Liver (tissue), 9 donors: Measurements from ENCODE around the gene LARP7. TPM values are rescaled to one million over a fixed set of nuclear protein-coding genes. Genes with fewer than 3 reads are reported as not detected.

ENCODE experiments used
- DNase-seq: peaks from one replicate; pipeline ENCODE4 v3.0.0-alpha.2; 2017; ENCODE audit warnings: low spot score
- H3K27ac ChIP-seq, 2 donors: one replicate each; pipeline ENCODE4 v1.7.0; 2013; ENCODE audit warnings: inconsistent platforms in 2 of 2, low read length in 2 of 2, control low read depth in 1 of 2, low read depth in 1 of 2, mild to moderate bottlenecking in 1 of 2
- H3K27me3 ChIP-seq, 4 donors: one replicate each; pipeline versions ENCODE4 v1.6.1 to v1.7.0; 2013; ENCODE audit warnings: low read length in 3 of 4, inconsistent platforms in 1 of 4, mild to moderate bottlenecking in 1 of 4, moderate library complexity in 1 of 4; ENCODE audit not compliant: control insufficient read depth in 4 of 4, insufficient read depth in 4 of 4
- H3K36me3 ChIP-seq, 4 donors: one replicate each; pipeline versions ENCODE4 v1.6.1 to v1.7.0; 2013; ENCODE audit warnings: low read length in 3 of 4, mild to moderate bottlenecking in 3 of 4, low read depth in 1 of 4, moderate library complexity in 1 of 4; ENCODE audit not compliant: control insufficient read depth in 4 of 4, insufficient read depth in 3 of 4
- H3K4me1 ChIP-seq, 4 donors: one replicate each; pipeline versions ENCODE4 v1.6.1 to v1.7.0; 2013; ENCODE audit warnings: low read length in 3 of 4, mild to moderate bottlenecking in 3 of 4, moderate library complexity in 1 of 4; ENCODE audit not compliant: control insufficient read depth in 4 of 4, insufficient read depth in 4 of 4
- H3K4me3 ChIP-seq, 3 donors: one replicate each; pipeline versions ENCODE4 v1.6.1 to v1.7.0; 2013; ENCODE audit warnings: low read length in 3 of 3, control low read depth in 1 of 3, low read depth in 1 of 3, mild to moderate bottlenecking in 1 of 3
- H3K9ac ChIP-seq, 2 donors: one replicate each; pipeline ENCODE4 v1.7.0; 2013; ENCODE audit warnings: low read length in 2 of 2, mild to moderate bottlenecking in 2 of 2, moderate library complexity in 2 of 2, control low read depth in 1 of 2, low read depth in 1 of 2
- H3K9me3 ChIP-seq, 4 donors: one replicate each; pipeline versions ENCODE4 v1.6.1 to v1.7.0; 2013; ENCODE audit warnings: low read length in 3 of 4; ENCODE audit not compliant: control insufficient read depth in 4 of 4
- ATF3 ChIP-seq: IDR thresholded peaks from 2 replicates; pipeline ENCODE4 v1.6.1; 2016; ENCODE audit warnings: antibody characterized with exemption
- CTCF ChIP-seq: fragments of 150-350 bp; IDR thresholded peaks from 2 replicates; pipeline ENCODE4 v1.5.1; 2017; ENCODE audit warnings: improper control_type of control experiment, low read depth, low read length; ENCODE audit not compliant: missing input control
- EGR1 ChIP-seq, 2 donors: IDR thresholded peaks; 2 replicates each; pipeline ENCODE4 v1.6.1; 2016 to 2018; ENCODE audit warnings: antibody characterized with exemption in 2 of 2, low read depth in 2 of 2
- FOXA1 ChIP-seq: IDR thresholded peaks from 2 replicates; pipeline ENCODE4 v1.6.1; 2016; ENCODE audit warnings: antibody characterized with exemption
- FOXA2 ChIP-seq: IDR thresholded peaks from 2 replicates; pipeline ENCODE4 v1.6.1; 2016; ENCODE audit warnings: antibody characterized with exemption
- GABPA ChIP-seq, 2 donors: IDR thresholded peaks in 1 of 2; conservative IDR thresholded peaks in 1 of 2; 2 replicates each; pipeline ENCODE4 v1.6.1; 2016; ENCODE audit warnings: antibody characterized with exemption in 2 of 2, mild to moderate bottlenecking in 1 of 2, moderate library complexity in 1 of 2
- HNF4A ChIP-seq, 2 donors: conservative IDR thresholded peaks; 2 replicates each; pipeline ENCODE4 v1.6.1; 2016; ENCODE audit warnings: antibody characterized with exemption in 2 of 2, mild to moderate bottlenecking in 2 of 2
- JUND ChIP-seq, 2 donors: IDR thresholded peaks; 2 replicates each; pipeline ENCODE4 v1.6.1; 2016; ENCODE audit warnings: antibody characterized with exemption in 2 of 2
- MAX ChIP-seq: IDR thresholded peaks from 2 replicates; pipeline ENCODE4 v1.6.1; 2016; ENCODE audit warnings: antibody characterized with exemption
- NR2F2 ChIP-seq: IDR thresholded peaks from 2 replicates; pipeline ENCODE4 v1.6.1; 2016; ENCODE audit warnings: antibody characterized with exemption
- REST ChIP-seq: IDR thresholded peaks from 2 replicates; pipeline ENCODE4 v1.6.1; 2016; ENCODE audit warnings: antibody characterized with exemption, mild to moderate bottlenecking
- RXRA ChIP-seq, 2 donors: IDR thresholded peaks; 2 replicates each; pipeline ENCODE4 v1.6.1; 2017 to 2018; ENCODE audit warnings: antibody characterized with exemption in 2 of 2, mild to moderate bottlenecking in 1 of 2
- TAF1 ChIP-seq: conservative IDR thresholded peaks from 2 replicates; pipeline ENCODE4 v1.6.1; 2016; ENCODE audit warnings: antibody characterized with exemption, mild to moderate bottlenecking
- YY1 ChIP-seq: IDR thresholded peaks from 2 replicates; pipeline ENCODE4 v1.6.1; 2016; ENCODE audit warnings: antibody characterized with exemption, mild to moderate bottlenecking
- ZBTB33 ChIP-seq: IDR thresholded peaks from 2 replicates; pipeline ENCODE4 v1.6.1; 2016; ENCODE audit warnings: antibody characterized with exemption
- WGBS: extraction: QIAGEN DNeasy Blood & Tissue Kit; methylation state at CpG from one replicate; pipeline ENCODE4 v1.1.7; 2013; 5-methylcytosine and 5-hydroxymethylcytosine counted together
- polyA plus RNA-seq, 2 donors: library from polyadenylated mRNA; stranded (reverse) in 1 of 2; unstranded in 1 of 2; fragments of 200-250 nt in 1 of 2; fragments of >200 nt in 1 of 2; fragmentation: Nextera tagmentation in 1 of 2; extraction: Ambion mirVana in 1 of 2; gene quantifications; one replicate each; pipeline versions ENCODE4 v1.2.1 to v1.2.3, GENCODE V29; 2013 to 2015
- total RNA-seq, 2 donors: library from RNA; depleted of rRNA; stranded (reverse); fragments of >200 nt; gene quantifications; one replicate each; pipeline ENCODE4 v1.2.3, GENCODE V29; 2014
- donor health status: healthy.
- donor health status: healthy.
- donor health status: healthy.
- donor health status: healthy.
- donor health status: healthy.

Gene LARP7
- total and polyA plus RNA-seq, 4 donors: 12.2 to 43.2 (median 18.3) TPM

- WGBS: 92% methylated on average over 1 of the region's 1 CpG
- Histone ChIP-seq H3K27ac (no peak overlapping the region), H3K4me3 (no peak overlapping the region), H3K36me3 (no peaks in the 10 kb centered on the region), H3K9me3 (no peaks in the 10 kb centered on the region), H3K4me1 (peaks cover 0 to 9% (median 3%) of the 10 kb centered on the region in 4 donors), H3K27me3 (peaks cover 0 to 4% (median 1%) of the 10 kb centered on the region in 4 donors), H3K9ac (no peak overlapping the region)
- no peak for DNase-seq
- no peak for TF ChIP-seq FOXA2
- no peak for TF ChIP-seq MAX
- TF ChIP-seq EGR1 (IDR thresholded peaks at IDR 0.05; ENCODE audit: low read depth in 2 of 2): no peak
- no peak for TF ChIP-seq RXRA (IDR thresholded peaks at IDR 0.05)
- TF ChIP-seq FOXA1: no peak
- TF ChIP-seq ATF3: no peak
These were observed 65.9 kb downstream of the LARP7 start for GRCh38 chr4:112702892-112703291.

GRCh38 chr4:112704322-112704721 lies 67.4 kb downstream of the LARP7 start:
- TF ChIP-seq ATF3 (no peak), CTCF (no peak), NR2F2 (no peak), JUND (IDR thresholded peaks at IDR 0.05) (no peak), GABPA (IDR thresholded peaks at IDR 0.05 in 1 of 2, conservative IDR thresholded peaks at IDR 0.05 in 1 of 2) (no peak), HNF4A (conservative IDR thresholded peaks at IDR 0.05) (no peak), MAX (no peak), FOXA2 (no peak), TAF1 (no peak), YY1 (no peak), ZBTB33 (no peak), REST (no peak)
- H3K9me3 ChIP-seq: no peaks in the 10 kb centered on the region
- DNase-seq: no peak
- peaks cover 0 to 9% (median 3%) of the 10 kb centered on the region in 4 donors for H3K4me1 ChIP-seq
- H3K27me3 ChIP-seq: peaks cover 0 to 4% (median 1%) of the 10 kb centered on the region in 4 donors
- H3K4me3 ChIP-seq: no peak overlapping the region
- no peak overlapping the region for H3K9ac ChIP-seq
- WGBS: 76% methylated on average over 7 of the region's 7 CpGs
- H3K27ac ChIP-seq: no peak overlapping the region
- H3K36me3 ChIP-seq: no peaks in the 10 kb centered on the region
